Measurements from ENCODE around the gene TMEM30A.

Gene TMEM30A

GRCh38 chr6:75272145-75272840, 12.3 kb downstream of the TMEM30A start:
- ChIA-PET POLR2A (ENCODE audit: low non-redundant PET) (no interaction called here), CTCF (interaction anchor here (0.7 kb wide), 1 partner anchor 263 kb away, joined by 3 read pairs; no protein-coding TSS in a partner anchor)
- DNase-seq (ENCODE audit: low spot score) = no peak
- TF ChIP-seq CTCF (conservative IDR thresholded peaks at IDR 0.05; ENCODE audit: low read depth) = no peak
- no peak overlapping the region for H3K27ac ChIP-seq

GRCh38 chr6:75268988-75269354, 15.6 kb downstream of the TMEM30A start:
- CTCF ChIA-PET = no interaction called here
- H3K27ac ChIP-seq = no peak overlapping the region
- POLR2A ChIA-PET (ENCODE audit: low non-redundant PET) = no interaction called here
- no peak for DNase-seq (ENCODE audit: low spot score)
- no peak for TF ChIP-seq CTCF (conservative IDR thresholded peaks at IDR 0.05; ENCODE audit: low read depth)

- no peak overlapping the region for H3K27ac ChIP-seq
- ChIA-PET CTCF (interaction anchor here (1.4 kb wide), 2 partner anchors 10 to 262 kb away, joined by 3 to 5 read pairs; no protein-coding TSS in a partner anchor), POLR2A (ENCODE audit: low non-redundant PET) (no interaction called here)
- TF ChIP-seq CTCF (conservative IDR thresholded peaks at IDR 0.05; ENCODE audit: low read depth) = no peak
- peak; percentile 26 for DNase-seq (ENCODE audit: low spot score)
These were observed 16.2 kb downstream of the TMEM30A start for GRCh38 chr6:75268121-75268987.

GRCh38 chr6:75267461-75267860, 17.1 kb downstream of the TMEM30A start:
- no peak for DNase-seq (ENCODE audit: low spot score)
- no peak for TF ChIP-seq CTCF (conservative IDR thresholded peaks at IDR 0.05; ENCODE audit: low read depth)
- ChIA-PET POLR2A (ENCODE audit: low non-redundant PET) (no interaction called here), CTCF (interaction anchor here (0.6 to 1.5 kb wide), 6 partner anchors 10 to 353 kb away, joined by 3 to 5 read pairs (median 3); no protein-coding TSS in a partner anchor)
- no peak overlapping the region for H3K27ac ChIP-seq

- ChIA-PET CTCF (interaction anchor here (0.6 to 1.5 kb wide), 11 partner anchors 9 to 353 kb away, joined by 3 to 5 read pairs (median 3); no protein-coding TSS in a partner anchor), POLR2A (ENCODE audit: low non-redundant PET) (no interaction called here)
- peak; percentile 49 for DNase-seq (ENCODE audit: low spot score)
- peak; percentile 87 for TF ChIP-seq CTCF (conservative IDR thresholded peaks at IDR 0.05; ENCODE audit: low read depth)
- H3K27ac ChIP-seq = no peak overlapping the region
These were observed 17.8 kb downstream of the TMEM30A start for GRCh38 chr6:75266716-75267291.

- no peak for DNase-seq (ENCODE audit: low spot score)
- CTCF ChIA-PET = interaction anchor here (0.6 to 0.7 kb wide), 2 partner anchors 58 to 1144 kb away, joined by 3 read pairs; no protein-coding TSS in a partner anchor
- POLR2A ChIA-PET (ENCODE audit: low non-redundant PET) = no interaction called here
- no peak overlapping the region for H3K27ac ChIP-seq
- no peak for TF ChIP-seq CTCF (conservative IDR thresholded peaks at IDR 0.05; ENCODE audit: low read depth)
These were observed 21.2 kb downstream of the TMEM30A start for GRCh38 chr6:75263401-75263750.
